Lower leg skin (tissue), 4 donors: Measurements from ENCODE around the gene FOXL1. TPM values are rescaled to one million over a fixed set of nuclear protein-coding genes. Genes with fewer than 3 reads are reported as not detected.

Experiments
- DNase-seq, 2 donors: peaks; one replicate each; pipeline ENCODE4 v3.0.0-alpha.2; 2019; ENCODE audit warnings: low spot score in 2 of 2
- H3K4me3 ChIP-seq: fragments of 200-600 bp; sonication (generic); 2 replicates; pipeline ENCODE4 v1.5.1; 2017; ENCODE audit warnings: mild to moderate bottlenecking, low read depth; ENCODE audit not compliant: poor library complexity, severe bottlenecking
- CTCF ChIP-seq, 3 donors: fragments of 450-650 bp; IDR thresholded peaks; one replicate each; pipeline ENCODE4 v1.5.1; 2016; ENCODE audit warnings: antibody characterized with exemption in 3 of 3, mild to moderate bottlenecking in 3 of 3, moderate library complexity in 2 of 3
- POLR2A ChIP-seq, 2 donors: fragments of 450-650 bp; IDR thresholded peaks; one replicate each; pipeline ENCODE4 v1.6.1; 2016 to 2017; ENCODE audit warnings: antibody characterized with exemption in 2 of 2, mild to moderate bottlenecking in 1 of 2, moderate library complexity in 1 of 2
- WGBS, 2 donors: methylation state at CpG; one replicate each; pipeline ENCODE4 v1.1.5; 2018; 5-methylcytosine and 5-hydroxymethylcytosine counted together
- intact Hi-C: fragments of 100-400 bp; cut with DNase I; formaldehyde crosslinking; loops from one replicate; pipeline ENCODE4 v1.15.0; 2023; ENCODE audit warnings: low total_unique reads
- total RNA-seq, 4 donors: library from RNA; depleted of rRNA; stranded (reverse); fragments of >200 nt; gene quantifications; one replicate each; pipeline ENCODE4 v1.1.0, GENCODE V29; 2016

FOXL1 gene
- total RNA-seq, 4 donors from 2014 or later: 0.23 to 0.49 TPM; not detected in 2

GRCh38 chr16:86556576-86556975 lies 21.8 kb upstream of the FOXL1 start:
- no peak overlapping the region for H3K4me3 ChIP-seq
- intact Hi-C loops: no loop called here
- no peak for DNase-seq
- 50 to 62% methylated on average over 5 of the region's 5 CpGs for WGBS, 2 donors
- TF ChIP-seq CTCF (IDR thresholded peaks at IDR 0.05): no peak
- no peak for TF ChIP-seq POLR2A (IDR thresholded peaks at IDR 0.05)

- no peak for DNase-seq
- 78 to 83% methylated on average over 4 of the region's 4 CpGs for WGBS, 2 donors
- intact Hi-C loops: no loop called here
Measured at GRCh38 chr16:86557587-86557986, 20.8 kb upstream of the FOXL1 start.

GRCh38 chr16:86558355-86559193 lies 19.8 kb upstream of the FOXL1 start:
- 71 to 72% methylated on average over 28 of the region's 28 CpGs for WGBS, 2 donors
- H3K4me3 ChIP-seq: no peak overlapping the region
- no peak for DNase-seq
- intact Hi-C loops: no loop called here
- TF ChIP-seq CTCF (IDR thresholded peaks at IDR 0.05): no peak
- no peak for TF ChIP-seq POLR2A (IDR thresholded peaks at IDR 0.05)

More at GRCh38 chr16:86557587-86557986, 20.8 kb upstream of the FOXL1 start:
- TF ChIP-seq POLR2A (IDR thresholded peaks at IDR 0.05) (no peak), CTCF (IDR thresholded peaks at IDR 0.05) (no peak)
- no peak overlapping the region for H3K4me3 ChIP-seq

- DNase-seq: no peak
Measured at GRCh38 chr16:86559802-86560305, 18.5 kb upstream of the FOXL1 start.

GRCh38 chr16:86562356-86562755 lies 16.0 kb upstream of the FOXL1 start:
- DNase-seq: no peak
- intact Hi-C loops: no loop called here
- H3K4me3 ChIP-seq: no peak overlapping the region
- 54 to 59% methylated on average over 6 of the region's 6 CpGs for WGBS, 2 donors
- TF ChIP-seq POLR2A (IDR thresholded peaks at IDR 0.05) (no peak), CTCF (IDR thresholded peaks at IDR 0.05) (no peak)

More at GRCh38 chr16:86559802-86560305, 18.5 kb upstream of the FOXL1 start:
- intact Hi-C loops: no loop called here
- TF ChIP-seq POLR2A (IDR thresholded peaks at IDR 0.05) (no peak), CTCF (IDR thresholded peaks at IDR 0.05) (no peak)
- 73 to 79% methylated on average over 9 of the region's 9 CpGs for WGBS, 2 donors
- no peak overlapping the region for H3K4me3 ChIP-seq
